ENCODE results near the gene C19orf47.
"Not testable (repeated sequence)": the region's sequence is repeated elsewhere in the genome, so short reads cannot be mapped to it uniquely, and the experiment has no call there.

C19orf47 gene

GRCh38 chr19:40377876-40378385 lies 29.7 kb upstream of the C19orf47 start:
- in situ Hi-C loops (cut with MboI; ENCODE audit: low sequenced_read_pairs) = no loop called here

GRCh38 chr19:40376286-40376862 lies 28.2 kb upstream of the C19orf47 start:
- in situ Hi-C loops (cut with MboI; ENCODE audit: low sequenced_read_pairs) = no loop called here

GRCh38 chr19:40374084-40374483 lies 25.9 kb upstream of the C19orf47 start:
- in situ Hi-C loops (cut with MboI; ENCODE audit: low sequenced_read_pairs) = no loop called here

GRCh38 chr19:40371802-40372122 lies 23.6 kb upstream of the C19orf47 start:
- in situ Hi-C loops (cut with MboI; ENCODE audit: low sequenced_read_pairs) = no loop called here

- in situ Hi-C loops (cut with MboI; ENCODE audit: low sequenced_read_pairs) = no loop called here
Measured at GRCh38 chr19:40370997-40371801, 23.0 kb upstream of the C19orf47 start.

GRCh38 chr19:40370253-40370652 lies 22.1 kb upstream of the C19orf47 start:
- in situ Hi-C loops (cut with MboI; ENCODE audit: low sequenced_read_pairs) = not testable (repeated sequence)

GRCh38 chr19:40369797-40370196 lies 21.6 kb upstream of the C19orf47 start:
- in situ Hi-C loops (cut with MboI; ENCODE audit: low sequenced_read_pairs) = no loop called here

GRCh38 chr19:40367577-40368434 lies 19.6 kb upstream of the C19orf47 start:
- in situ Hi-C loops (cut with MboI; ENCODE audit: low sequenced_read_pairs) = no loop called here

- in situ Hi-C loops (cut with MboI; ENCODE audit: low sequenced_read_pairs) = no loop called here
Measured at GRCh38 chr19:40366697-40367561, 18.7 kb upstream of the C19orf47 start.

- in situ Hi-C loops (cut with MboI; ENCODE audit: low sequenced_read_pairs) = no loop called here
Measured at GRCh38 chr19:40365613-40366401, 17.6 kb upstream of the C19orf47 start.

GRCh38 chr19:40365010-40365409 lies 16.8 kb upstream of the C19orf47 start:
- in situ Hi-C loops (cut with MboI; ENCODE audit: low sequenced_read_pairs) = no loop called here

GRCh38 chr19:40363069-40363468 lies 14.9 kb upstream of the C19orf47 start:
- in situ Hi-C loops (cut with MboI; ENCODE audit: low sequenced_read_pairs) = no loop called here

GRCh38 chr19:40362160-40362559 lies 14.0 kb upstream of the C19orf47 start:
- in situ Hi-C loops (cut with MboI; ENCODE audit: low sequenced_read_pairs) = no loop called here

- in situ Hi-C loops (cut with MboI; ENCODE audit: low sequenced_read_pairs) = no loop called here
Measured at GRCh38 chr19:40360708-40361241, 12.6 kb upstream of the C19orf47 start.

- in situ Hi-C loops (cut with MboI; ENCODE audit: low sequenced_read_pairs) = no loop called here
Measured at GRCh38 chr19:40360020-40360707, 12.0 kb upstream of the C19orf47 start.

GRCh38 chr19:40358773-40359172 lies 10.6 kb upstream of the C19orf47 start:
- in situ Hi-C loops (cut with MboI; ENCODE audit: low sequenced_read_pairs) = no loop called here

- in situ Hi-C loops (cut with MboI; ENCODE audit: low sequenced_read_pairs) = no loop called here
Measured at GRCh38 chr19:40357640-40358039, 9.4 kb upstream of the C19orf47 start.

- in situ Hi-C loops (cut with MboI; ENCODE audit: low sequenced_read_pairs) = no loop called here
Measured at GRCh38 chr19:40356681-40357595, 8.7 kb upstream of the C19orf47 start.

Measured in HL-60/S4 (cell line).